ENCODE data around the gene NUDCD3. TPM values are rescaled to one million over a fixed set of nuclear protein-coding genes. Genes with fewer than 3 reads are reported as not detected.

Gene NUDCD3
- total RNA-seq, 1 experiment from 2014 or later: 71.9 TPM

DNA sequence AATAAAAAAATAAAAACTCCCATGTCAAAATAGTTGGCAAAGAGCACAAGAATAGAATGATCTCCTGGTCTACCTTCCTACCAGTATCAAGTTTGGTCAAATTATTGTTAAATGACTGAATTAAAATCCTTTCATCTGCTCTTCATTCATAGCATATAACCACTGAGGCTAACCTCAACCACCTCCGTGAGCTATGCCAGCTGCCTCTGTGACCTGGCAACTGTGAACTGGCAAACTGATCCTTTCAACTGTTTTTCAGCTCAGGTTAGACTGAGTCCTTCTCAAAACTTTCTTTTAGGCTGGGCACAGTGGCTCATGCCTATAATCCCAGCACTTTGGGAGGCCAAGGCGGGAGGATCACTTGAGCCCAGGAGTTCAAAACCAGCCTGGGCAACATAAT is 36.1 kb downstream of the NUDCD3 start:
- Mint-ChIP-seq H3K9me3 (no peaks in the 10 kb centered on the region), H3K4me3 (no peak overlapping the region), H3K36me3 (ENCODE audit: insufficient read depth in 1 of 3, low read depth in 3 of 3) (peaks cover 3 to 18% (median 5%) of the 10 kb centered on the region in 3 experiments; a peak in 4 of 7 replicates), H3K27me3 (ENCODE audit: low read depth) (no peaks in the 10 kb centered on the region; the same call in 1 of the 2 replicates), H3K4me1 (no peaks in the 10 kb centered on the region), H3K27ac (no peak overlapping the region)
- Histone ChIP-seq H2BK20ac (ENCODE audit: low read depth, low read length, poor library complexity, severe bottlenecking) (no peak overlapping the region), H3K27me3 (ENCODE audit: insufficient read depth, low read length) (no peaks in the 10 kb centered on the region), H3K23me2 (ENCODE audit: insufficient read length, low read depth, low read length, poor library complexity, severe bottlenecking) (no peaks in the 10 kb centered on the region), H2AK5ac (ENCODE audit: insufficient read length, low read length) (no peak overlapping the region), H3K23ac (ENCODE audit: insufficient read length, low read depth, low read length) (no peak overlapping the region), H3T11ph (ENCODE audit: low read length) (no peak overlapping the region), H4K8ac (replicated peaks; ENCODE audit: insufficient read length, low read depth, low read length) (no peak overlapping the region), H3K4ac (ENCODE audit: low read depth, low read length) (no peak overlapping the region), H2BK12ac (ENCODE audit: insufficient read length, low read depth, low read length) (no peak overlapping the region), H4K91ac (ENCODE audit: insufficient read length, low read depth, low read length) (no peak overlapping the region), H3K14ac (ENCODE audit: insufficient read depth, low read length) (no peak overlapping the region), H4K5ac (ENCODE audit: insufficient read length, low read depth, low read length) (no peak overlapping the region), H3K79me2 (ENCODE audit: insufficient read depth, low read length) (peaks cover 7% of the 10 kb centered on the region; the same call in 1 of the 2 replicates), H3K4me1 (ENCODE audit: insufficient read depth, low read length) (no peaks in the 10 kb centered on the region), H2BK5ac (ENCODE audit: insufficient read length, low read length) (no peak overlapping the region), H2BK120ac (ENCODE audit: low read depth, low read length, poor library complexity, severe bottlenecking) (no peak overlapping the region), H4K20me1 (ENCODE audit: control insufficient read depth, insufficient read depth, insufficient read length) (no peaks in the 10 kb centered on the region), H3K9ac (ENCODE audit: extremely low read depth, insufficient read length, low read length) (no peak overlapping the region), H3K9me3 (ENCODE audit: control insufficient read depth, low read depth, low read length) (no peaks in the 10 kb centered on the region), H3K79me1 (ENCODE audit: insufficient read depth, low read depth, low read length, poor library complexity, severe bottlenecking) (no peaks in the 10 kb centered on the region), H3K18ac (ENCODE audit: insufficient read length, low read depth, low read length) (no peak overlapping the region), H2AFZ (ENCODE audit: low read length) (no peak overlapping the region), H3K4me2 (ENCODE audit: insufficient read depth, insufficient read length, low read length) (no peak overlapping the region), H3K56ac (ENCODE audit: insufficient read length, low read depth, low read length) (no peak overlapping the region), H3K27ac (ENCODE audit: insufficient read length, low read depth, low read length) (no peak overlapping the region), H2BK15ac (ENCODE audit: low read depth, low read length) (no peak overlapping the region)
- no CpG with 5 or more reads among the region's 2 CpGs for WGBS (ENCODE audit: extremely low coverage, insufficient read length, low lambda C conversion rate)
- TF ChIP-seq, protein P1, sequence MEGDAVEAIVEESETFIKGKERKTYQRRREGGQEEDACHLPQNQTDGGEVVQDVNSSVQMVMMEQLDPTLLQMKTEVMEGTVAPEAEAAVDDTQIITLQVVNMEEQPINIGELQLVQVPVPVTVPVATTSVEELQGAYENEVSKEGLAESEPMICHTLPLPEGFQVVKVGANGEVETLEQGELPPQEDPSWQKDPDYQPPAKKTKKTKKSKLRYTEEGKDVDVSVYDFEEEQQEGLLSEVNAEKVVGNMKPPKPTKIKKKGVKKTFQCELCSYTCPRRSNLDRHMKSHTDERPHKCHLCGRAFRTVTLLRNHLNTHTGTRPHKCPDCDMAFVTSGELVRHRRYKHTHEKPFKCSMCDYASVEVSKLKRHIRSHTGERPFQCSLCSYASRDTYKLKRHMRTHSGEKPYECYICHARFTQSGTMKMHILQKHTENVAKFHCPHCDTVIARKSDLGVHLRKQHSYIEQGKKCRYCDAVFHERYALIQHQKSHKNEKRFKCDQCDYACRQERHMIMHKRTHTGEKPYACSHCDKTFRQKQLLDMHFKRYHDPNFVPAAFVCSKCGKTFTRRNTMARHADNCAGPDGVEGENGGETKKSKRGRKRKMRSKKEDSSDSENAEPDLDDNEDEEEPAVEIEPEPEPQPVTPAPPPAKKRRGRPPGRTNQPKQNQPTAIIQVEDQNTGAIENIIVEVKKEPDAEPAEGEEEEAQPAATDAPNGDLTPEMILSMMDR (conservative IDR thresholded peaks at IDR 0.05): no peak
- DNase-seq: no peak

All from H9 (cell line).